ENCODE results near the gene PRKCZ.

The PRKCZ gene

DNA sequence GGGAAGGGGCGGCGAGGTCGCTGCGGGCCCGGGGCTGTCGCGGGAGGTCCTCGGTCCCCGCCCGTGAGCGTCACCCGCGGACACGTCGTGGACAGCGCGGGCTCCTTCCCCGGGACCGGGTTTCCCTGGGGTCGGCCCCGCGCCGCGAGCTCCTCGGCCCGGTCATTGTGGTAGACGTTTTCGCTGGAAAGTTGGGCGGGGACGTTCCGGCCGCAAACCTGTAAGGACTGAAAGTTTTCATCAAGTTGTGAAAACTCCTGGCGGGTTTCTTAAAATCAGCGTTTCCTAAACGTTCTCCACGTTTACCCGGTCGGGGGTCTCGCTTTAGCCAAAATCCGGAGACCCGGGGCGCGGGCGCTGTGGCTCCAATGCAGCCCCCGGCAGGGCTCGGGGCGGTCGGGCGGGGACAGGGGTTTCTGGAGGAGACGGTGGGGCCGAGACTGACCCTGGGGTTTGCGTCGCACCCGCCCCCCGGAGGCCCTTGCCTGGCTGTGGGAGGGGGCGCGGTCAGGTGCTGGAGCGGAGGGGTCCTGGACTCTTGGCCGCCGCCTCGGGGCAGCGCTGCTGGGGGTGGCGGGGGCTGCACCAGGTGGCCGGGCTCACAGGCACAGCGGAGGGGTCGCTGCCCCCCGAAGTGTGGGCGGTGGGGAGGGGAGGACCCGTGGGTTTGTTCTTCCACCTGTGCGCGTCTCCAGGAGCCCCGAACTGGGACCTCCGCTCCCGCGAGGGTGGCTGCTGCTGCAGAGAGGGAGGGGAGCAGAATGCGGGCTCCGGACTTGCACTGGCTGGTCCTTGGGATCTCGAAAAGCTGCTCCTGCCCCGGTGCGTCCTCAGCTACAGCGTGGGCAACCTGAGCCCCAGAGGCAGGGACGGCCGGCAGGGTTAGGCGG is 827 bp downstream of the PRKCZ start:
- no peak overlapping the region for H3K9ac ChIP-seq
- no peaks in the 10 kb centered on the region for H3K27me3 ChIP-seq (ENCODE audit: control insufficient read depth, insufficient read depth, low read length)
- H3K4me2 ChIP-seq (ENCODE audit: low read length): peak overlapping the region; percentile 86
- no peaks in the 10 kb centered on the region for H3K36me3 ChIP-seq (ENCODE audit: control insufficient read depth, insufficient read depth, low read length)
- peak overlapping the region; percentile 72 for H3K4me3 ChIP-seq (ENCODE audit: low read depth, low read length)
- no peak overlapping the region for H3K27ac ChIP-seq
- no peaks in the 10 kb centered on the region for H3K9me3 ChIP-seq (ENCODE audit: control insufficient read depth, low read length)
- no peaks in the 10 kb centered on the region for H3K4me1 ChIP-seq
- TF ChIP-seq, protein P1, sequence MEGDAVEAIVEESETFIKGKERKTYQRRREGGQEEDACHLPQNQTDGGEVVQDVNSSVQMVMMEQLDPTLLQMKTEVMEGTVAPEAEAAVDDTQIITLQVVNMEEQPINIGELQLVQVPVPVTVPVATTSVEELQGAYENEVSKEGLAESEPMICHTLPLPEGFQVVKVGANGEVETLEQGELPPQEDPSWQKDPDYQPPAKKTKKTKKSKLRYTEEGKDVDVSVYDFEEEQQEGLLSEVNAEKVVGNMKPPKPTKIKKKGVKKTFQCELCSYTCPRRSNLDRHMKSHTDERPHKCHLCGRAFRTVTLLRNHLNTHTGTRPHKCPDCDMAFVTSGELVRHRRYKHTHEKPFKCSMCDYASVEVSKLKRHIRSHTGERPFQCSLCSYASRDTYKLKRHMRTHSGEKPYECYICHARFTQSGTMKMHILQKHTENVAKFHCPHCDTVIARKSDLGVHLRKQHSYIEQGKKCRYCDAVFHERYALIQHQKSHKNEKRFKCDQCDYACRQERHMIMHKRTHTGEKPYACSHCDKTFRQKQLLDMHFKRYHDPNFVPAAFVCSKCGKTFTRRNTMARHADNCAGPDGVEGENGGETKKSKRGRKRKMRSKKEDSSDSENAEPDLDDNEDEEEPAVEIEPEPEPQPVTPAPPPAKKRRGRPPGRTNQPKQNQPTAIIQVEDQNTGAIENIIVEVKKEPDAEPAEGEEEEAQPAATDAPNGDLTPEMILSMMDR (IDR thresholded peaks at IDR 0.05): no peak
- peak overlapping the region; percentile 56 for H2AFZ ChIP-seq
- no peaks in the 10 kb centered on the region for H3K79me2 ChIP-seq

GRCh38 chr1:2052054-2052679 is 2.0 kb downstream of the PRKCZ start:
- Histone ChIP-seq H3K79me2 (no peaks in the 10 kb centered on the region), H3K9ac (no peak overlapping the region), H3K27ac (no peak overlapping the region), H3K4me2 (ENCODE audit: low read length) (peak overlapping the region; percentile 86), H3K4me3 (ENCODE audit: low read depth, low read length) (no peak overlapping the region), H3K27me3 (ENCODE audit: control insufficient read depth, insufficient read depth, low read length) (no peaks in the 10 kb centered on the region), H2AFZ (no peak overlapping the region), H3K4me1 (no peaks in the 10 kb centered on the region), H3K9me3 (ENCODE audit: control insufficient read depth, low read length) (no peaks in the 10 kb centered on the region), H3K36me3 (ENCODE audit: control insufficient read depth, insufficient read depth, low read length) (no peaks in the 10 kb centered on the region)
- TF ChIP-seq, protein P1 (IDR thresholded peaks at IDR 0.05): no peak

GRCh38 chr1:2052756-2053155 is 2.5 kb downstream of the PRKCZ start:
- Histone ChIP-seq H3K27me3 (ENCODE audit: control insufficient read depth, insufficient read depth, low read length) (no peaks in the 10 kb centered on the region), H3K9me3 (ENCODE audit: control insufficient read depth, low read length) (no peaks in the 10 kb centered on the region), H3K36me3 (ENCODE audit: control insufficient read depth, insufficient read depth, low read length) (no peaks in the 10 kb centered on the region), H3K4me3 (ENCODE audit: low read depth, low read length) (no peak overlapping the region), H3K79me2 (no peaks in the 10 kb centered on the region), H2AFZ (no peak overlapping the region), H3K9ac (no peak overlapping the region), H3K4me2 (ENCODE audit: low read length) (no peak overlapping the region), H3K27ac (no peak overlapping the region), H3K4me1 (no peaks in the 10 kb centered on the region)
- TF ChIP-seq, protein P1 (IDR thresholded peaks at IDR 0.05): no peak

GRCh38 chr1:2053217-2053616 is 3.0 kb downstream of the PRKCZ start:
- H3K27me3 ChIP-seq (ENCODE audit: control insufficient read depth, insufficient read depth, low read length): no peaks in the 10 kb centered on the region
- no peaks in the 10 kb centered on the region for H3K36me3 ChIP-seq (ENCODE audit: control insufficient read depth, insufficient read depth, low read length)
- H3K27ac ChIP-seq: no peak overlapping the region
- H2AFZ ChIP-seq: no peak overlapping the region
- H3K79me2 ChIP-seq: no peaks in the 10 kb centered on the region
- H3K4me3 ChIP-seq (ENCODE audit: low read depth, low read length): no peak overlapping the region
- TF ChIP-seq, protein P1 (IDR thresholded peaks at IDR 0.05): no peak
- H3K9ac ChIP-seq: no peak overlapping the region
- H3K4me2 ChIP-seq (ENCODE audit: low read length): no peak overlapping the region
- no peaks in the 10 kb centered on the region for H3K9me3 ChIP-seq (ENCODE audit: control insufficient read depth, low read length)
- no peaks in the 10 kb centered on the region for H3K4me1 ChIP-seq

All from parathyroid adenoma (tissue), 2 donors.